H9 (cell line): Measurements from ENCODE around the gene LAMA3. TPM values are rescaled to one million over a fixed set of nuclear protein-coding genes. Genes with fewer than 3 reads are reported as not detected.

Source experiments
- DNase-seq: peaks from one replicate; pipeline ENCODE4 v3.0.0-alpha.2; 2017
- H2AFZ ChIP-seq: one replicate; pipeline ENCODE4 v1.6.1; 2013; ENCODE audit warnings: mild to moderate bottlenecking, low read length, control low read depth, moderate library complexity
- H2AK5ac ChIP-seq: 2 replicates; pipeline ENCODE4 v1.6.1; 2013; ENCODE audit warnings: low read length, control low read depth, mixed read lengths; ENCODE audit not compliant: insufficient read length
- H2BK120ac ChIP-seq: one replicate; pipeline ENCODE4 v1.6.1; 2013; ENCODE audit warnings: low read depth, mild to moderate bottlenecking, low read length, control low read depth, inconsistent platforms; ENCODE audit not compliant: poor library complexity, severe bottlenecking
- H2BK12ac ChIP-seq: 2 replicates; pipeline ENCODE4 v1.6.1; 2013; ENCODE audit warnings: low read length, control low read depth, mixed read lengths, low read depth; ENCODE audit not compliant: insufficient read length
- H2BK15ac ChIP-seq: 2 replicates; pipeline ENCODE4 v1.6.1; 2013; ENCODE audit warnings: low read depth, low read length, control low read depth
- H2BK20ac ChIP-seq: one replicate; pipeline ENCODE4 v1.6.1; 2013; ENCODE audit warnings: low read depth, mild to moderate bottlenecking, low read length, control low read depth, inconsistent platforms; ENCODE audit not compliant: poor library complexity, severe bottlenecking
- H2BK5ac ChIP-seq: 2 replicates; pipeline ENCODE4 v1.6.1; 2013; ENCODE audit warnings: low read length, control low read depth, mixed read lengths; ENCODE audit not compliant: insufficient read length
- H3K14ac ChIP-seq: 2 replicates; pipeline ENCODE4 v1.6.1; 2013; ENCODE audit warnings: low read length, control low read depth; ENCODE audit not compliant: insufficient read depth
- H3K18ac ChIP-seq: 2 replicates; pipeline ENCODE4 v1.6.1; 2013; ENCODE audit warnings: low read depth, mild to moderate bottlenecking, mixed read lengths, low read length, control low read depth; ENCODE audit not compliant: insufficient read length
- H3K23ac ChIP-seq: 2 replicates; pipeline ENCODE4 v1.6.1; 2013; ENCODE audit warnings: low read length, control low read depth, mixed read lengths, low read depth; ENCODE audit not compliant: insufficient read length
- H3K23me2 ChIP-seq: 2 replicates; pipeline ENCODE4 v1.6.1; 2013; ENCODE audit warnings: low read depth, mild to moderate bottlenecking, mixed read lengths, low read length, control low read depth; ENCODE audit not compliant: insufficient read length, poor library complexity, severe bottlenecking
- H3K27ac ChIP-seq: 2 replicates; pipeline ENCODE4 v1.5.1; 2013; ENCODE audit warnings: low read length, control low read depth, mixed read lengths, low read depth; ENCODE audit not compliant: insufficient read length
- H3K27me3 ChIP-seq: 2 replicates; pipeline ENCODE4 v1.6.1; 2013; ENCODE audit warnings: low read length, control low read depth, inconsistent platforms; ENCODE audit not compliant: insufficient read depth
- H3K4ac ChIP-seq: 2 replicates; pipeline ENCODE4 v1.6.1; 2013; ENCODE audit warnings: low read depth, mild to moderate bottlenecking, control low read depth, inconsistent platforms, low read length, moderate library complexity
- H3K4me1 ChIP-seq: 2 replicates; pipeline ENCODE4 v1.6.1; 2013; ENCODE audit warnings: low read length, control low read depth, inconsistent platforms; ENCODE audit not compliant: insufficient read depth
- H3K4me2 ChIP-seq: 2 replicates; pipeline ENCODE4 v1.6.1; 2013; ENCODE audit warnings: low read length, control low read depth, mixed read lengths; ENCODE audit not compliant: insufficient read length, insufficient read depth
- H3K56ac ChIP-seq: 2 replicates; pipeline ENCODE4 v1.6.1; 2013; ENCODE audit warnings: low read depth, mild to moderate bottlenecking, mixed read lengths, low read length, control low read depth; ENCODE audit not compliant: insufficient read length
- H3K79me1 ChIP-seq: 2 replicates; pipeline ENCODE4 v1.6.1; 2013; ENCODE audit warnings: low read depth, mild to moderate bottlenecking, moderate library complexity, low read length, control low read depth, inconsistent platforms; ENCODE audit not compliant: insufficient read depth, poor library complexity, severe bottlenecking
- H3K79me2 ChIP-seq: 2 replicates; pipeline ENCODE4 v1.6.1; 2013; ENCODE audit warnings: low read length, control low read depth, inconsistent platforms; ENCODE audit not compliant: insufficient read depth
- H3K9ac ChIP-seq: 2 replicates; pipeline ENCODE4 v1.6.1; 2013; ENCODE audit warnings: low read length, control low read depth, mixed read lengths; ENCODE audit not compliant: insufficient read length; ENCODE audit errors: extremely low read depth
- H3K9me3 ChIP-seq: one replicate; pipeline ENCODE4 v1.6.1; 2013; ENCODE audit warnings: low read depth, low read length, inconsistent platforms; ENCODE audit not compliant: control insufficient read depth
- H3T11ph ChIP-seq: one replicate; pipeline ENCODE4 v1.6.1; 2013; ENCODE audit warnings: mild to moderate bottlenecking, low read length, control low read depth, inconsistent platforms
- H4K20me1 ChIP-seq: one replicate; pipeline ENCODE4 v1.6.1; 2013; ENCODE audit not compliant: control insufficient read depth, insufficient read length, insufficient read depth
- H4K5ac ChIP-seq: 2 replicates; pipeline ENCODE4 v1.6.1; 2013; ENCODE audit warnings: low read depth, mild to moderate bottlenecking, mixed read lengths, low read length, control low read depth; ENCODE audit not compliant: insufficient read length
- H4K8ac ChIP-seq: replicated peaks from 2 replicates; pipeline ENCODE4 v1.6.1; 2013; ENCODE audit warnings: low read length, control low read depth, mixed read lengths, low read depth; ENCODE audit not compliant: insufficient read length
- H4K91ac ChIP-seq: 2 replicates; pipeline ENCODE4 v1.6.1; 2013; ENCODE audit warnings: low read depth, mild to moderate bottlenecking, moderate library complexity, mixed read lengths, low read length, control low read depth; ENCODE audit not compliant: insufficient read length
- H3K27ac Mint-ChIP-seq, 3 experiments: 2 replicates in 2 of 3; 3 replicates in 1 of 3; pipeline ENCODE4 v1.8.0; 2020 to 2021; ENCODE audit warnings: mixed read lengths in 3 of 3, mild to moderate bottlenecking in 1 of 3, moderate library complexity in 1 of 3
- H3K27me3 Mint-ChIP-seq: 2 replicates; pipeline ENCODE4 v1.8.0; 2021; ENCODE audit warnings: low read depth, mild to moderate bottlenecking, moderate library complexity, mixed read lengths
- H3K36me3 Mint-ChIP-seq, 3 experiments: 2 replicates in 2 of 3; 3 replicates in 1 of 3; pipeline ENCODE4 v1.8.0; 2020 to 2021; ENCODE audit warnings: low read depth in 3 of 3, mixed read lengths in 3 of 3; ENCODE audit not compliant: insufficient read depth in 1 of 3
- H3K4me1 Mint-ChIP-seq, 2 experiments: 2 replicates each; pipeline ENCODE4 v1.8.0; 2020; ENCODE audit warnings: mixed read lengths in 2 of 2
- H3K4me3 Mint-ChIP-seq, 2 experiments: 2 replicates in 1 of 2; 3 replicates in 1 of 2; pipeline ENCODE4 v1.8.0; 2020 to 2021; ENCODE audit warnings: mild to moderate bottlenecking in 2 of 2, mixed read lengths in 2 of 2, moderate library complexity in 1 of 2
- H3K9me3 Mint-ChIP-seq, 2 experiments: 2 replicates in 1 of 2; 3 replicates in 1 of 2; pipeline ENCODE4 v1.8.0; 2020; ENCODE audit warnings: mild to moderate bottlenecking in 2 of 2, mixed read lengths in 2 of 2, moderate library complexity in 1 of 2
- CTCF ChIP-seq: fragments of 200-600 bp; sonication (generic); conservative IDR thresholded peaks from 3 replicates; pipeline ENCODE4 v1.8.0; 2021; ENCODE audit warnings: antibody characterized with exemption, mild to moderate bottlenecking
- WGBS: extraction: QIAGEN DNeasy Blood & Tissue Kit; methylation state at CpG from one replicate; pipeline ENCODE4 v1.1.7; 2013; ENCODE audit warnings: missing lambda C conversion rate, low lambda C conversion rate, mixed read lengths; ENCODE audit not compliant: insufficient read length; ENCODE audit errors: extremely low coverage; 5-methylcytosine and 5-hydroxymethylcytosine counted together
- total RNA-seq: library from RNA; stranded (reverse); gene quantifications from 2 replicates; pipeline ENCODE4 v1.2.1, GENCODE V29; 2021

The LAMA3 gene
- total RNA-seq, 1 experiment from 2014 or later, result 0.33 TPM

DNA sequence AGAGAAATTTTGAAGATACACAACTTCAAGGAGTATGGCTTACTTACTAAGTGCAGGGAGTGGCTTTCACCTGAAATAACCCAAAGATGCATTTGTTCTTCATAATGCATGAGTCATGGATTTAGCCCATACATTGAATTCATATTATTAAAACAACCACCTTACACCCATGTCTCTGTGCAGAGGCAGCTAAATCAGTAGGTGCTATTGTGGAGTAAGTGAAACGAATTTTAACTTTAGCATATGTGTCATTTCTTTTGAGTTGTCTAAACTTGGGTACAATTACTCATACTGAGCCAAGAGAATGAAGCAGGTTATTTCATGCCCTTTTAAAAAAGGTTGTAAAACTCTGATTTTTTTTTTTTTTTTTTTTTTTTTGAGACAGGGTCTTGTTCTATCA lies 15.5 kb upstream of the LAMA3 start:
- Histone ChIP-seq H4K5ac (no peak overlapping the region), H3K9me3 (no peaks in the 10 kb centered on the region), H3K18ac (no peak overlapping the region), H3K27ac (no peak overlapping the region), H3K56ac (no peak overlapping the region), H2AK5ac (no peak overlapping the region), H4K20me1 (no peaks in the 10 kb centered on the region), H3K27me3 (no peaks in the 10 kb centered on the region), H4K91ac (no peak overlapping the region), H3K23ac (no peak overlapping the region), H2BK5ac (no peak overlapping the region), H3K23me2 (no peaks in the 10 kb centered on the region), H2BK20ac (no peak overlapping the region), H3K9ac (no peak overlapping the region), H2BK12ac (no peak overlapping the region), H3K79me1 (no peaks in the 10 kb centered on the region), H2BK120ac (no peak overlapping the region), H4K8ac (no peak overlapping the region), H2BK15ac (no peak overlapping the region), H3K4ac (no peak overlapping the region), H3T11ph (no peak overlapping the region), H3K79me2 (no peaks in the 10 kb centered on the region), H3K4me2 (no peak overlapping the region), H3K14ac (no peak overlapping the region), H3K4me1 (no peaks in the 10 kb centered on the region; the same call in 1 of the 2 replicates), H2AFZ (no peak overlapping the region)
- Mint-ChIP-seq H3K4me3 (no peak overlapping the region), H3K27ac (no peak overlapping the region), H3K9me3 (no peaks in the 10 kb centered on the region), H3K36me3 (no peaks in the 10 kb centered on the region), H3K27me3 (peaks cover 7% of the 10 kb centered on the region), H3K4me1 (peaks cover 11 to 17% of the 10 kb centered on the region in 2 experiments)
- no peak for DNase-seq
- WGBS, result no CpG with 5 or more reads among the region's 1 CpG
- no peak for TF ChIP-seq CTCF
